ENCODE results near the gene OR10A2.

DNA sequence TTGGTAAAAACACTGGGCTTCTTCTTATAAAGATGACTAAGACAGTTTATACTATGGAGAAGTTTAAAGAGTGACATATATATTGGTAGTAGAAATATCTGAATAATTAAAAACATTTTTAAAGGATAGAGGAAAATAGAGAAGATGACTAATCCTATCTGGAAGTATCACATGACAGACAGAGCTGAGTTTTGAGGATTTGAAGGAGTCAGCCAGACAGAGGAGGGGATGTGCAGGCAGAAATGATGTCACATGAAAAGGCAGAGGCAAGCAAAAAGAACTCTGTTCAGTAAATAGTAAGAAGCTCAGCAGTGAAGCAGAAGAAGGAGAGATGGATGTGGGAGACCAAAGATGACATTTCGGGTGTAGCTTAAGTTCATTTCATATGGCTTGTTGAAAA, 1.6 kb downstream of the OR10A2 start:
- TF ChIP-seq, protein P1, sequence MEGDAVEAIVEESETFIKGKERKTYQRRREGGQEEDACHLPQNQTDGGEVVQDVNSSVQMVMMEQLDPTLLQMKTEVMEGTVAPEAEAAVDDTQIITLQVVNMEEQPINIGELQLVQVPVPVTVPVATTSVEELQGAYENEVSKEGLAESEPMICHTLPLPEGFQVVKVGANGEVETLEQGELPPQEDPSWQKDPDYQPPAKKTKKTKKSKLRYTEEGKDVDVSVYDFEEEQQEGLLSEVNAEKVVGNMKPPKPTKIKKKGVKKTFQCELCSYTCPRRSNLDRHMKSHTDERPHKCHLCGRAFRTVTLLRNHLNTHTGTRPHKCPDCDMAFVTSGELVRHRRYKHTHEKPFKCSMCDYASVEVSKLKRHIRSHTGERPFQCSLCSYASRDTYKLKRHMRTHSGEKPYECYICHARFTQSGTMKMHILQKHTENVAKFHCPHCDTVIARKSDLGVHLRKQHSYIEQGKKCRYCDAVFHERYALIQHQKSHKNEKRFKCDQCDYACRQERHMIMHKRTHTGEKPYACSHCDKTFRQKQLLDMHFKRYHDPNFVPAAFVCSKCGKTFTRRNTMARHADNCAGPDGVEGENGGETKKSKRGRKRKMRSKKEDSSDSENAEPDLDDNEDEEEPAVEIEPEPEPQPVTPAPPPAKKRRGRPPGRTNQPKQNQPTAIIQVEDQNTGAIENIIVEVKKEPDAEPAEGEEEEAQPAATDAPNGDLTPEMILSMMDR (IDR thresholded peaks at IDR 0.05) = no peak
- no peak for TF ChIP-seq POLR2A (IDR thresholded peaks at IDR 0.05)

Measured in uterus (tissue), 2 donors.